Right kidney (tissue), 1 donor: Measurements from ENCODE around the gene PIP5K1C.
"Not testable (repeated sequence)": the region's sequence is repeated elsewhere in the genome, so short reads cannot be mapped to it uniquely, and the experiment has no call there.

Source experiments
- DNase-seq: peaks from one replicate; pipeline ENCODE4 v3.0.0-alpha.2; 2016

Gene PIP5K1C

GRCh38 chr19:3589949-3590348 lies 110.3 kb downstream of the PIP5K1C start:
- DNase-seq: no peak

DNA sequence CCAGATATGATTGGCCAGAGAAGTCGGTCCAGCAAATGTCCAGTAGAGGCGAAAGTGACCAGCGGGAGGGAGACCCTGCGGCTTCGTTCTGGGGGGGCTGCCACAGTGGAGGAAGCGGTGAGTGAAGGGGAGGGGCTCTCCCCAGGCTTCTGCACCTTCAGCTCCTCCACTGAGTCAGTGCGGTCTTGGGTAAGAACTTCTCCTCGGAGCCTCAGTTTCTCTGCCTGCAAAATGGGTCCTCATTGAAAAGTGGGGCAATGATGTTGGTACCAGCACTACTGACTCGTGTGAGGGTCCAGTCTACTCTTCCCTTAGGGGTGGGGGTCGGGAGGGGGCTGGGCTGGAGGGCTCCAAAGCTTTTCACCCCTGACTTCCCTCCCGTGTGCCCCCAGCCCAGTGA lies 110.8 kb downstream of the PIP5K1C start:
- DNase-seq: no peak

DNA sequence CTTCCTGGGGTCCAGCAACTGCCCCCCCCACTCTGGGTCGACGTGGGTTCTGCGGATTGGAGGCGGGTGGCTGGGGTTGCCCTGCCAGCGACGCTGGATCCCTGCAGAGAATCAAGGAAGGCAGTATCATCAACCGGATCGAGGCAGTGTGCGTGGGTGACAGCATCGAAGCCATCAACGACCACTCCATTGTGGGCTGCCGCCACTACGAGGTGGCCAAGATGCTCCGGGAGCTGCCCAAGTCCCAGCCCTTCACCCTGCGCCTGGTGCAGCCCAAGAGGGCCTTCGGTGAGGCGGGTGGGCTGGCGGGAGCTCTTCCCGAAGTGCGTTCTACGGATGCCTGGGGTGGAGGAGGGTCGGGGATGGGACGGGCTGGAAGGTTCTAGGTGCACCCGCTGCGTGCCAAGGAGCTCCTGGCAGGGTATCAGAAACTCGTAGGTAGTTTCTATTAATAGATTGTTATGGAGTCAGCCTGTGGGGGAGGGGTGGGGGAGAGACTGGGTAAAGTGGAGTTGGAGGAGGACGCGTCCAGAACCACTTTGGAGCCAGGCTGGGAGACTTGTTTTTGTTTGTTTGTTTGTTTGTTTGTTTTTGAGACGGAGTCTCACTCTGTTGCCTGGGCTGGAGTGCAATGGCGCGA lies 113.4 kb downstream of the PIP5K1C start:
- DNase-seq: no peak

- no peak for DNase-seq
Measured at GRCh38 chr19:3586127-3586626, 114.1 kb downstream of the PIP5K1C start.

- no peak for DNase-seq
Measured at GRCh38 chr19:3585301-3586126, 114.8 kb downstream of the PIP5K1C start, which contains the start of gene GIPC3. TSS of gene GIPC3 (plus strand) at chr19:3585478. CDS start at chr19:3585598, 120 bp downstream.

DNA sequence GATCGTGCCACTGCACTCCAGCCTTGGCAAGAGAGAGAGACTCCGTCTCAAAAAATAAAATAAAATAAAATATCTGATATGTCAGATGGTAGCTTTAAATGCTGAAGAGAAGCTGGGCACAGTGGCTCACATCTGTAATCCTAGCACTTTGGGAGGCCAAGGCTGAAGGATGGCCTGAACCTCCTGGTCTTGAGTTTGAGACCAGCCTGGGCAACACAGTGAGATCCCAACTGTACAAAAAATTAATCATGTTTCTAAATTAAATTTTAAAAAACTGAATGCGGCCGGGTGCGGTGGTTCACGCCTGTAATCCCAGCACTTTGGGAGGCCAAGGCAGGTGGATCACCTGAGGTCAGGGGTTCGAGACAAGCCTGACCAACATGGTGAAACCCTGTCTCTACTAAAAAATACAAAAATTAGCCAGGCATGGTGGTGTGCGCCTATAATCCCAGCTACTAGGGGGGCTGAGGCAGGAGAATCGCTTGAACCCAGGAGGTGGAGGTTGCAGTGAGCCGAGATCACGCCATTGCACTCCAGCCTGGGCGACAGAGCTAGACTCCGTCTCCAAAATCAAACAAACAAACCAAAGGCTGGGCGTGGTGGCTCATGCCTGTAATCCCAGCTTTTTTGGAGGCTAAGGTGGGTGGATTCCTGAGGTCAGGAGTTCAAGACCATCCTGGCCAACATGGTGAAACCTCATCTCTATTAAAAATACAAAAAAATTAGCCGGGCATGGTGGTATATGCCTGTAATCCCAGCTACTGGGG lies 116.0 kb downstream of the PIP5K1C start:
- not testable (repeated sequence) for DNase-seq

- not testable (repeated sequence) for DNase-seq
Measured at GRCh38 chr19:3581792-3582191, 118.5 kb downstream of the PIP5K1C start.
